GM12873 (cell line): ENCODE data around the gene PHEX.

Experiments
- CTCF ChIP-seq: IDR thresholded peaks from 2 replicates; pipeline ENCODE4 v1.5.1; 2012; ENCODE audit warnings: low read depth, mild to moderate bottlenecking, moderate library complexity, low read length, control low read depth; ENCODE audit not compliant: insufficient read depth; ENCODE audit errors: missing control alignments

PHEX gene

GRCh38 chrX:22032084-22032483, at the start of gene PHEX:
Gene PHEX, plus strand, starts transcription at chrX:22032325. Its CDS starts 681 bp downstream, at chrX:22033006.
- TF ChIP-seq CTCF = no peak

- peak; percentile 88 for TF ChIP-seq CTCF
These were observed 46.8 kb upstream of the PHEX start for GRCh38 chrX:21985332-21985777.

- TF ChIP-seq CTCF = no peak
These were observed 45.5 kb upstream of the PHEX start for GRCh38 chrX:21986596-21986995.

- no peak for TF ChIP-seq CTCF
These were observed 42.7 kb upstream of the PHEX start for GRCh38 chrX:21989384-21989783.

GRCh38 chrX:21990832-21991231, 41.3 kb upstream of the PHEX start:
- no peak for TF ChIP-seq CTCF

- TF ChIP-seq CTCF = no peak
These were observed 40.6 kb upstream of the PHEX start for GRCh38 chrX:21991504-21991903.

GRCh38 chrX:21993265-21993664, 38.9 kb upstream of the PHEX start:
- TF ChIP-seq CTCF = no peak

- TF ChIP-seq CTCF = no peak
These were observed 35.2 kb upstream of the PHEX start for GRCh38 chrX:21996872-21997455.
